H1 (cell line): ENCODE results near the gene TTC13. TPM values are rescaled to one million over a fixed set of nuclear protein-coding genes. Genes with fewer than 3 reads are reported as not detected.

Experiments
- CTCF ChIA-PET: fragments of 300-600 bp; sonication (Branson Sonifier 250); formaldehyde crosslinking; loops from one replicate; lab custom pipeline; 2021; ENCODE audit not compliant: partially characterized antibody; lab: Charles Lee
- POLR2A ChIA-PET: fragments of 300-600 bp; sonication (Branson Sonifier 250); formaldehyde crosslinking; loops from one replicate; lab custom pipeline; 2021; ENCODE audit warnings: inconsistent platforms; ENCODE audit not compliant: partially characterized antibody; lab: Charles Lee
- DNase-seq, 2 experiments: peaks; one replicate each; pipeline versions ENCODE4 v3.0.0 to v3.0.0-alpha.2; 2010 to 2022; ENCODE audit warnings: low spot score in 2 of 2, low read depth in 1 of 2, mixed read lengths in 1 of 2
- FAIRE-seq: peaks from 2 replicates; lab custom pipeline; 2011; peaks lifted over from hg19 to GRCh38; lab: Jason Lieb, UNC
- H2AFZ ChIP-seq: 2 replicates; pipeline ENCODE4 v1.8.1; 2012; ENCODE audit warnings: low read length, inconsistent platforms
- H2AK5ac ChIP-seq: 2 replicates; pipeline ENCODE4 v1.6.1; 2013; ENCODE audit warnings: low read depth, low read length
- H2BK120ac ChIP-seq: replicated peaks from 2 replicates; pipeline ENCODE3; 2013; ENCODE audit warnings: low read depth, low read length, inconsistent platforms
- H2BK12ac ChIP-seq: 2 replicates; pipeline ENCODE4 v1.6.1; 2013; ENCODE audit warnings: low read depth, low read length
- H2BK15ac ChIP-seq: 2 replicates; pipeline ENCODE4 v1.6.1; 2013; ENCODE audit warnings: low read length
- H2BK20ac ChIP-seq: 2 replicates; pipeline ENCODE4 v1.6.1; 2013; ENCODE audit warnings: low read length
- H2BK5ac ChIP-seq: 2 replicates; pipeline ENCODE4 v1.6.1; 2013; ENCODE audit warnings: low read depth, low read length
- H3K14ac ChIP-seq: 2 replicates; pipeline ENCODE4 v1.6.1; 2013; ENCODE audit warnings: inconsistent platforms; ENCODE audit not compliant: insufficient read length
- H3K18ac ChIP-seq: 2 replicates; pipeline ENCODE4 v1.6.1; 2013; ENCODE audit warnings: low read length; ENCODE audit errors: extremely low read depth
- H3K23ac ChIP-seq: 2 replicates; pipeline ENCODE4 v1.6.1; 2013; ENCODE audit warnings: inconsistent platforms; ENCODE audit not compliant: insufficient read length
- H3K23me2 ChIP-seq: 2 replicates; pipeline ENCODE4 v1.6.1; 2013; ENCODE audit warnings: low read depth, low read length
- H3K27ac ChIP-seq: 2 replicates; pipeline ENCODE4 v1.6.1; 2011; ENCODE audit warnings: low read depth, low read length, inconsistent platforms
- H3K27me3 ChIP-seq, 4 experiments: replicated peaks in 1 of 4; 1 replicate in 1 of 4; 2 replicates in 3 of 4; pipeline versions ENCODE4 v1.6.1 to v1.8.1; 2011 to 2013; ENCODE audit warnings: low read length in 3 of 4, mild to moderate bottlenecking in 3 of 4, inconsistent platforms in 2 of 4, mixed read lengths in 2 of 4, moderate library complexity in 1 of 4; ENCODE audit not compliant: control insufficient read depth in 3 of 4, insufficient read depth in 3 of 4; ENCODE audit errors: extremely low read depth in 1 of 4
- H3K36me3 ChIP-seq, 4 experiments: 2 replicates each; pipeline versions ENCODE4 v1.6.1 to v1.8.1; 2011 to 2013; ENCODE audit warnings: mild to moderate bottlenecking in 4 of 4, low read length in 3 of 4, moderate library complexity in 2 of 4, control low read depth in 1 of 4, inconsistent platforms in 1 of 4; ENCODE audit not compliant: insufficient read depth in 4 of 4, control insufficient read depth in 2 of 4
- H3K4ac ChIP-seq: replicated peaks from 2 replicates; pipeline ENCODE3; 2013; ENCODE audit warnings: low read length, low read depth, mixed read lengths, inconsistent platforms; ENCODE audit not compliant: insufficient read length
- H3K4me1 ChIP-seq, 4 experiments: replicated peaks in 1 of 4; 1 replicate in 1 of 4; 2 replicates in 3 of 4; pipeline versions ENCODE4 v1.6.1 to v1.8.1; 2011 to 2013; ENCODE audit warnings: low read length in 3 of 4, inconsistent platforms in 2 of 4, mixed read lengths in 1 of 4; ENCODE audit not compliant: insufficient read depth in 4 of 4, control insufficient read depth in 3 of 4
- H3K4me2 ChIP-seq, 2 experiments: 2 replicates each; pipeline versions ENCODE4 v1.6.1 to v1.8.1; 2011 to 2013; ENCODE audit warnings: low read depth in 2 of 2, low read length in 2 of 2, control low read depth in 1 of 2, inconsistent platforms in 1 of 2, mild to moderate bottlenecking in 1 of 2; ENCODE audit not compliant: insufficient read depth in 1 of 2
- H3K4me3 ChIP-seq, 4 experiments: fragments of 200-600, 300-600 bp in 1 of 4; sonication (generic), shearing (Covaris generic), sonication (Bioruptor Twin) in 1 of 4; 2 replicates each; pipeline versions ENCODE4 v1.5.1 to v1.8.1; 2011 to 2016; ENCODE audit warnings: low read length in 4 of 4, low read depth in 3 of 4, control low read depth in 2 of 4, inconsistent platforms in 2 of 4, mild to moderate bottlenecking in 2 of 4, mixed read lengths in 1 of 4, moderate library complexity in 1 of 4; ENCODE audit not compliant: insufficient read depth in 2 of 4; ENCODE audit errors: extremely low read depth in 1 of 4
- H3K56ac ChIP-seq: replicated peaks from 2 replicates; pipeline ENCODE3; 2013; ENCODE audit warnings: low read depth, mild to moderate bottlenecking, mixed read lengths, low read length, inconsistent platforms; ENCODE audit not compliant: insufficient read length
- H3K79me1 ChIP-seq: 2 replicates; pipeline ENCODE4 v1.6.1; 2013; ENCODE audit warnings: low read depth, low read length, control low read depth
- H3K79me2 ChIP-seq, 2 experiments: 2 replicates each; pipeline versions ENCODE4 v1.6.1 to v1.8.1; 2012 to 2013; ENCODE audit warnings: low read length in 2 of 2, mild to moderate bottlenecking in 2 of 2, inconsistent platforms in 1 of 2; ENCODE audit not compliant: insufficient read depth in 2 of 2, control insufficient read depth in 1 of 2
- H3K9ac ChIP-seq, 4 experiments: replicated peaks in 1 of 4; 1 replicate in 1 of 4; 2 replicates in 3 of 4; pipeline versions ENCODE4 v1.6.1 to v1.8.1; 2011 to 2013; ENCODE audit warnings: low read depth in 3 of 4, low read length in 3 of 4, control low read depth in 2 of 4, mild to moderate bottlenecking in 2 of 4, moderate library complexity in 2 of 4, inconsistent platforms in 1 of 4; ENCODE audit errors: extremely low read depth in 1 of 4
- H3K9me3 ChIP-seq, 2 experiments: 2 replicates each; pipeline versions ENCODE4 v1.6.1 to v1.8.1; 2012 to 2013; ENCODE audit warnings: mild to moderate bottlenecking in 2 of 2, moderate library complexity in 2 of 2, control low read depth in 1 of 2, inconsistent platforms in 1 of 2, low read depth in 1 of 2, low read length in 1 of 2, mixed read lengths in 1 of 2; ENCODE audit not compliant: insufficient read depth in 2 of 2
- H4K20me1 ChIP-seq, 2 experiments: replicated peaks in 1 of 2; 2 replicates each; pipeline versions ENCODE3 to v1.8.1; 2011 to 2013; ENCODE audit warnings: inconsistent platforms in 2 of 2, low read length in 2 of 2, mild to moderate bottlenecking in 1 of 2; ENCODE audit not compliant: insufficient read depth in 2 of 2, control insufficient read depth in 1 of 2
- H4K5ac ChIP-seq: 2 replicates; pipeline ENCODE4 v1.6.1; 2013; ENCODE audit warnings: low read length, low read depth, mixed read lengths, inconsistent platforms; ENCODE audit not compliant: insufficient read length
- H4K8ac ChIP-seq: 2 replicates; pipeline ENCODE4 v1.8.0; 2013; ENCODE audit warnings: mild to moderate bottlenecking, moderate library complexity, low read length, inconsistent platforms; ENCODE audit not compliant: insufficient read depth; ENCODE audit errors: extremely low read depth
- H4K91ac ChIP-seq: replicated peaks from 2 replicates; pipeline ENCODE3; 2013; ENCODE audit warnings: low read length, mixed read lengths, inconsistent platforms; ENCODE audit not compliant: insufficient read length
- BRCA1 ChIP-seq: IDR thresholded peaks from 2 replicates; pipeline ENCODE4 v1.6.1; 2012; ENCODE audit warnings: low read depth, low read length, improper control_type of control experiment
- CHD2 ChIP-seq: IDR thresholded peaks from 2 replicates; pipeline ENCODE4 v1.6.1; 2012; ENCODE audit warnings: low read length, improper control_type of control experiment
- CTCF ChIP-seq, 3 experiments: IDR thresholded peaks; 1 replicate in 2 of 3; 2 replicates in 1 of 3; pipeline versions ENCODE4 v1.5.1 to v1.6.1; 2011; ENCODE audit warnings: low read length in 3 of 3, mild to moderate bottlenecking in 3 of 3, inconsistent platforms in 2 of 3, low read depth in 1 of 3, moderate library complexity in 1 of 3; ENCODE audit not compliant: insufficient read depth in 1 of 3; ENCODE audit errors: control extremely low read depth in 1 of 3
- EGR1 ChIP-seq: IDR thresholded peaks from 2 replicates; pipeline ENCODE4 v1.6.1; 2011; ENCODE audit warnings: low read depth, low read length, borderline replicate concordance
- HDAC6 ChIP-seq: IDR thresholded peaks from one replicate; pipeline ENCODE4 v1.7.1; 2012; ENCODE audit warnings: low read depth, mild to moderate bottlenecking, inconsistent platforms, low read length, moderate library complexity
- JUN ChIP-seq: IDR thresholded peaks from 2 replicates; pipeline ENCODE4 v1.6.1; 2011; ENCODE audit warnings: low read depth, mild to moderate bottlenecking, improper control_type of control experiment, low read length
- KDM1A ChIP-seq: fragments of 200-600, 300-600 bp; sonication (generic); IDR thresholded peaks from 2 replicates; pipeline ENCODE4 v1.7.1; 2016; ENCODE audit warnings: mild to moderate bottlenecking, low read length, borderline replicate concordance
- MAFK ChIP-seq: IDR thresholded peaks from 2 replicates; pipeline ENCODE4 v1.6.1; 2012; ENCODE audit warnings: low read depth, mild to moderate bottlenecking, improper control_type of control experiment, low read length
- NRF1 ChIP-seq: IDR thresholded peaks from 2 replicates; pipeline ENCODE4 v1.6.1; 2011; ENCODE audit warnings: mild to moderate bottlenecking, low read depth, low read length, improper control_type of control experiment
- SIN3A ChIP-seq, 2 experiments: IDR thresholded peaks in 1 of 2; conservative IDR thresholded peaks in 1 of 2; 2 replicates each; pipeline ENCODE4 v1.6.1; 2011 to 2012; ENCODE audit warnings: low read length in 2 of 2, improper control_type of control experiment in 1 of 2, low read depth in 1 of 2, mild to moderate bottlenecking in 1 of 2
- SUZ12 ChIP-seq: fragments of 200-600 bp; sonication (generic); IDR thresholded peaks from 2 replicates; pipeline ENCODE4 v1.6.1; 2012; ENCODE audit warnings: mild to moderate bottlenecking, inconsistent platforms, low read length, moderate library complexity, mixed read lengths
- TCF12 ChIP-seq: IDR thresholded peaks from 2 replicates; pipeline ENCODE4 v1.6.1; 2011; ENCODE audit warnings: low read depth, mild to moderate bottlenecking, low read length
- WGBS, 2 experiments: shearing (Covaris generic) in 1 of 2; methylation state at CpG; one replicate each; pipeline versions ENCODE4 v1.1.6 to v1.1.7; 2013 to 2015; ENCODE audit warnings: low lambda C conversion rate in 2 of 2, mixed read lengths in 2 of 2, inconsistent platforms in 1 of 2, low coverage in 1 of 2, missing lambda C conversion rate in 1 of 2; ENCODE audit not compliant: insufficient replicate concordance in 2 of 2, insufficient coverage in 1 of 2, insufficient read length in 1 of 2; ENCODE audit errors: extremely low coverage in 1 of 2, missing lambda C conversion rate in 1 of 2; 5-methylcytosine and 5-hydroxymethylcytosine counted together
- polyA plus RNA-seq, 7 experiments: library from polyadenylated mRNA; depleted of rRNA in 3 of 7; stranded (reverse) in 5 of 7; unstranded in 2 of 7; fragments of >200 nt in 5 of 7; fragments of 200-250 nt in 2 of 7; gene quantifications; 1 replicate in 5 of 7; 2 replicates in 1 of 7; 4 replicates in 1 of 7; pipeline versions ENCODE4 v1.2.1 to v1.2.3, GENCODE V29; 2011 to 2013; ENCODE audit warnings: missing spikeins in 2 of 7, mixed read lengths in 2 of 7
- total RNA-seq: library from RNA; stranded (reverse); fragmentation: NEBNext Ultra II Directional; extraction: Animal tissue kit (Norgen Biotek cat#: 25700); gene quantifications from 2 replicates; pipeline ENCODE4 v1.2.1, GENCODE V29; 2021

The TTC13 gene
- total and polyA plus RNA-seq, 2 of the 8 experiments (the other 6 are each of a cell fraction or from before 2014, with no cell fraction given), result 3.1 to 7.1 TPM

- DNase-seq (no peak), FAIRE-seq (no peak)
- no peak overlapping the region for H2BK12ac ChIP-seq
- H3K9ac ChIP-seq, result no peak overlapping the region
- no peak overlapping the region for H2AFZ ChIP-seq
- no peaks in the 10 kb centered on the region for H3K4me1 ChIP-seq
- no peaks in the 10 kb centered on the region; a peak in 2 of 8 replicates for H3K36me3 ChIP-seq
- H3K27ac ChIP-seq, result no peak overlapping the region
- no peak overlapping the region for H2BK20ac ChIP-seq
- 88% methylated on average over 3 of the region's 3 CpGs; no CpG with 5 or more reads in 1 of the 2 experiments for WGBS, 2 experiments
- H3K79me1 ChIP-seq, result no peaks in the 10 kb centered on the region
- H4K8ac ChIP-seq, result no peak overlapping the region
- CTCF ChIA-PET, result no interaction called here
- no peak overlapping the region for H3K14ac ChIP-seq
- H3K27me3 ChIP-seq, result no peaks in the 10 kb centered on the region; a peak in 1 of 7 replicates
- no peak overlapping the region for H3K56ac ChIP-seq
- H3K79me2 ChIP-seq, result no peaks in the 10 kb centered on the region
- H4K91ac ChIP-seq, result no peak overlapping the region
- POLR2A ChIA-PET, result no interaction called here
- H3K18ac ChIP-seq, result no peak overlapping the region
- H3K23ac ChIP-seq, result no peak overlapping the region
- no peaks in the 10 kb centered on the region for H4K20me1 ChIP-seq
- H2BK5ac ChIP-seq, result no peak overlapping the region
- no peak overlapping the region for H2BK15ac ChIP-seq
- H2AK5ac ChIP-seq, result no peak overlapping the region
- no peak overlapping the region for H3K4ac ChIP-seq
- no peak overlapping the region for H3K4me3 ChIP-seq
- no peak overlapping the region for H2BK120ac ChIP-seq
- no peaks in the 10 kb centered on the region for H3K9me3 ChIP-seq
- H4K5ac ChIP-seq, result no peak overlapping the region
- no peaks in the 10 kb centered on the region for H3K23me2 ChIP-seq
- no peak overlapping the region for H3K4me2 ChIP-seq
- TF ChIP-seq BRCA1, result no peak
- TF ChIP-seq NRF1, result no peak
- no peak for TF ChIP-seq MAFK
- no peak for TF ChIP-seq TCF12
- TF ChIP-seq CHD2, result no peak
- TF ChIP-seq EGR1, result no peak
- TF ChIP-seq JUN, result no peak
- no peak for TF ChIP-seq SIN3A (conservative IDR thresholded peaks at IDR 0.05 in 1 of 2, IDR thresholded peaks at IDR 0.05 in 1 of 2; ENCODE audit: low read depth in 1 of 2, low read length in 2 of 2)
- TF ChIP-seq KDM1A, result no peak
- no peak for TF ChIP-seq HDAC6
- no peak for TF ChIP-seq SUZ12
- TF ChIP-seq CTCF (IDR thresholded peaks at IDR 0.05; ENCODE audit: control extremely low read depth in 1 of 3, insufficient read depth in 1 of 3, low read depth in 1 of 3, low read length in 3 of 3), result no peak
Measured at GRCh38 chr1:230948903-230949302, 29.8 kb downstream of the TTC13 start.
